Measurements from ENCODE around the gene MPZL2. TPM values are rescaled to one million over a fixed set of nuclear protein-coding genes. Genes with fewer than 3 reads are reported as not detected.

MPZL2 gene
- total RNA-seq, 1 donor from 2014 or later, result 1.4 TPM

GRCh38 chr11:118240999-118241763 is 22.9 kb downstream of the MPZL2 start:
- no peak for DNase-seq

GRCh38 chr11:118239509-118240205 is 24.4 kb downstream of the MPZL2 start:
- no peak for DNase-seq

GRCh38 chr11:118238929-118239328 is 25.2 kb downstream of the MPZL2 start:
- DNase-seq, result no peak

GRCh38 chr11:118238421-118238820 is 25.7 kb downstream of the MPZL2 start:
- no peak for DNase-seq

GRCh38 chr11:118236170-118236569 is 27.9 kb downstream of the MPZL2 start:
- DNase-seq, result no peak

GRCh38 chr11:118234833-118235232 is 29.3 kb downstream of the MPZL2 start:
- no peak for DNase-seq

GRCh38 chr11:118233850-118234249 is 30.2 kb downstream of the MPZL2 start:
- DNase-seq, result no peak

- DNase-seq, result no peak
These were observed 30.7 kb downstream of the MPZL2 start for GRCh38 chr11:118233377-118233776.

GRCh38 chr11:118232659-118233058 is 31.4 kb downstream of the MPZL2 start:
- DNase-seq, result no peak

- DNase-seq, result no peak
These were observed 32.6 kb downstream of the MPZL2 start for GRCh38 chr11:118231461-118231860.

- DNase-seq, result no peak
These were observed 34.0 kb downstream of the MPZL2 start for GRCh38 chr11:118230088-118230487.

GRCh38 chr11:118229274-118229847 is 34.7 kb downstream of the MPZL2 start:
- DNase-seq, result no peak

GRCh38 chr11:118227865-118228785 is 36.0 kb downstream of the MPZL2 start:
- DNase-seq, result no peak

- no peak for DNase-seq
These were observed 37.3 kb downstream of the MPZL2 start for GRCh38 chr11:118226781-118227180.

GRCh38 chr11:118226296-118226695 is 37.8 kb downstream of the MPZL2 start:
- no peak for DNase-seq

GRCh38 chr11:118224511-118225188 is 39.4 kb downstream of the MPZL2 start, which contains the start of gene JAML:
Gene JAML (minus strand): TSS chr11:118225011. CDS start chr11:118214866, 10,145 bp downstream.
- no peak for DNase-seq

GRCh38 chr11:118223992-118224391 is 40.1 kb downstream of the MPZL2 start:
- DNase-seq, result no peak

GRCh38 chr11:118223570-118223969 is 40.5 kb downstream of the MPZL2 start:
- DNase-seq, result no peak

- DNase-seq, result no peak
These were observed 41.7 kb downstream of the MPZL2 start for GRCh38 chr11:118222437-118222836.

- DNase-seq, result no peak
These were observed 42.7 kb downstream of the MPZL2 start for GRCh38 chr11:118221419-118221818.

GRCh38 chr11:118219732-118220131 is 44.4 kb downstream of the MPZL2 start:
- no peak for DNase-seq

GRCh38 chr11:118219244-118219643 is 44.9 kb downstream of the MPZL2 start:
- no peak for DNase-seq

Measured in occipital lobe (tissue), 2 donors.